Left ventricle myocardium inferior (tissue), 1 donor: ENCODE measurements around the gene PTCD1. TPM values are rescaled to one million over a fixed set of nuclear protein-coding genes. Genes with fewer than 3 reads are reported as not detected.

Experiments used
- DNase-seq: peaks from one replicate; pipeline ENCODE4 v3.0.0-alpha.2; 2020
- H3K27ac ChIP-seq: fragments of 200-600 bp; replicated peaks from 2 replicates; pipeline ENCODE4 v1.8.0; 2021
- H3K27me3 ChIP-seq: fragments of 200-600 bp; 2 replicates; pipeline ENCODE4 v1.8.0; 2021; ENCODE audit warnings: low read depth
- H3K36me3 ChIP-seq: fragments of 200-600 bp; 2 replicates; pipeline ENCODE4 v1.8.0; 2021
- H3K4me1 ChIP-seq: fragments of 200-600 bp; 2 replicates; pipeline ENCODE4 v1.8.0; 2021
- H3K4me3 ChIP-seq: fragments of 200-600 bp; 2 replicates; pipeline ENCODE4 v1.8.0; 2021; ENCODE audit warnings: mild to moderate bottlenecking, moderate library complexity
- H3K9me3 ChIP-seq: fragments of 200-600 bp; replicated peaks from 2 replicates; pipeline ENCODE4 v1.8.0; 2021
- intact Hi-C: fragments of 100-400 bp; cut with micrococcal nuclease; formaldehyde crosslinking; loops from one replicate; pipeline ENCODE4 v1.11.0; 2022
- total RNA-seq: library from RNA; stranded (reverse); fragmentation: NEBNext Ultra II Directional; extraction: Animal tissue kit (Norgen Biotek cat#: 25700); gene quantifications from one replicate; pipeline ENCODE4 v1.2.1, GENCODE V29; 2021
- TF ChIP-seq, protein P1 (sequence below): fragments of 200-600 bp; IDR thresholded peaks from 2 replicates; pipeline ENCODE4 v1.8.0; 2021; ENCODE audit warnings: antibody characterized with exemption, mild to moderate bottlenecking, borderline replicate concordance
- donor health status: DM: no; HTN: yes; CAD: no; lungs with severe emphysema.

PTCD1 gene
- total RNA-seq, 1 donor from 2014 or later = 4.3 TPM

DNA sequence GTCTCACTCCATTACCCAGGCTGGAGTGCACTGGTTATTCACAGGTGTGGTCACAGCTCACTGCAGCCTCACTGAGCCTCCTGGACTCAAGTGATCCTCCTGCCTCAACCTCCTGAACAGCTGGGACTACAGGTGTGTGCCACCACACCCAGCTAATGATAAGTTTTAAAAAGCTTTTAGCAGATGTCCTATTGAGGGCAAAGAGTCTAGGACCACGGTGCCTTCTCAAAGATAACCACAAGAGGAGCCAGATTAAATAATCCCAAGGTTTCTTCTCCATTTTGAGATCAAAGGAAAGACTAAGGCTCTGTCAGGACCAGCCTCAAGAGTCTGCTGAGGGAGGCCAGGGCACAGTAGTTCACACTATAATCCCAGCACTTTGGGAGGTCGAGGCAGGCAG, 22.6 kb upstream of the PTCD1 start:
- H3K4me1 ChIP-seq = peaks cover 83% of the 10 kb centered on the region
- H3K27ac ChIP-seq = no peak overlapping the region
- intact Hi-C loops = no loop called here

DNA sequence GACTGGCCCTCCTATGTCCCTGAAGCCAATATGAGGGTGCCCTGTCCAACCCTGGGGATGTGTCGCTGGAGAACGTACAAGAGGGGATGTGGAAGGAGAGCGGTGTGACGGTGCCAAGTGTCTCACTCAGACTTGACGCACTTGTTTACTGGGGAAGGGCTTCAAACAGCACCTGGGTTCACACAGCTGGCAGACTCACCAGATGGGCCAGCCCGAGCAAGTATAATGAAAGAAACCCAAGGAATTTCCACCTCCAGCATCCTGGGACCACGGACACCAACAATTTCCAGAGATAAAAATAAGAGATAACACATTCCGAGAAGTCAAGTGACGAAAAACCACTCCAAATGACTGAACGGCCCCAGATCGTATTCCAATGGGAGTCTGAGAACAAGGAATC, 22.1 kb upstream of the PTCD1 start:
- Histone ChIP-seq H3K4me3 (no peak overlapping the region), H3K27me3 (no peaks in the 10 kb centered on the region), H3K36me3 (peaks cover 68% of the 10 kb centered on the region), H3K27ac (peak overlapping the region; percentile 25), H3K9me3 (no peaks in the 10 kb centered on the region), H3K4me1 (peaks cover 79% of the 10 kb centered on the region)
- TF ChIP-seq, protein P1, sequence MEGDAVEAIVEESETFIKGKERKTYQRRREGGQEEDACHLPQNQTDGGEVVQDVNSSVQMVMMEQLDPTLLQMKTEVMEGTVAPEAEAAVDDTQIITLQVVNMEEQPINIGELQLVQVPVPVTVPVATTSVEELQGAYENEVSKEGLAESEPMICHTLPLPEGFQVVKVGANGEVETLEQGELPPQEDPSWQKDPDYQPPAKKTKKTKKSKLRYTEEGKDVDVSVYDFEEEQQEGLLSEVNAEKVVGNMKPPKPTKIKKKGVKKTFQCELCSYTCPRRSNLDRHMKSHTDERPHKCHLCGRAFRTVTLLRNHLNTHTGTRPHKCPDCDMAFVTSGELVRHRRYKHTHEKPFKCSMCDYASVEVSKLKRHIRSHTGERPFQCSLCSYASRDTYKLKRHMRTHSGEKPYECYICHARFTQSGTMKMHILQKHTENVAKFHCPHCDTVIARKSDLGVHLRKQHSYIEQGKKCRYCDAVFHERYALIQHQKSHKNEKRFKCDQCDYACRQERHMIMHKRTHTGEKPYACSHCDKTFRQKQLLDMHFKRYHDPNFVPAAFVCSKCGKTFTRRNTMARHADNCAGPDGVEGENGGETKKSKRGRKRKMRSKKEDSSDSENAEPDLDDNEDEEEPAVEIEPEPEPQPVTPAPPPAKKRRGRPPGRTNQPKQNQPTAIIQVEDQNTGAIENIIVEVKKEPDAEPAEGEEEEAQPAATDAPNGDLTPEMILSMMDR = no peak
- intact Hi-C loops = no loop called here
- no peak for DNase-seq

More for the DNA sequence above, 22.6 kb upstream of the PTCD1 start:
- H3K27me3 ChIP-seq = no peaks in the 10 kb centered on the region
- TF ChIP-seq, protein P1 = no peak
- H3K36me3 ChIP-seq = peaks cover 63% of the 10 kb centered on the region
- no peak overlapping the region for H3K4me3 ChIP-seq
- H3K9me3 ChIP-seq = no peaks in the 10 kb centered on the region
- DNase-seq = no peak

DNA sequence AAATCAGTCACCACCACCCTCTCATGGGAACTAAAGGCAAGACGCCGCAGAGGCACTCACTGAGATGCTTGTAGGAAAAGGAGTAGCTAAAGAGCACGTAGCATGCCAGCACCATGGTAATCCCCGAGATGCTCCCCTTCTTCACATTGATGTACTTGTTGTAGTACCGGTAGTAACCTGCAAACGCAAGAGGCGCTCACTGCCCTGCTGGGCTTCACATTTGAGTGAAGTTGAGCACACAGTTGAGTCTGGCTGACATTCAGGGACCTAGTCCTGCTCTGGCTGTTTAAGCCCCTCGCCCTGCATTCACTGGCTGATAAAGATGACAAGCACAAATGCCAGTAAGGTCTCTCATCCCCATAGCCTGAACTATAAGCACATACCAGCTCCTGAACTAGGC, 20.5 kb upstream of the PTCD1 start:
- Histone ChIP-seq H3K27ac (no peak overlapping the region), H3K9me3 (no peaks in the 10 kb centered on the region), H3K27me3 (no peaks in the 10 kb centered on the region), H3K36me3 (peaks cover 82% of the 10 kb centered on the region), H3K4me1 (peaks cover 64% of the 10 kb centered on the region), H3K4me3 (no peak overlapping the region)
- TF ChIP-seq, protein P1 = no peak
- DNase-seq = no peak
- intact Hi-C loops = no loop called here

DNA sequence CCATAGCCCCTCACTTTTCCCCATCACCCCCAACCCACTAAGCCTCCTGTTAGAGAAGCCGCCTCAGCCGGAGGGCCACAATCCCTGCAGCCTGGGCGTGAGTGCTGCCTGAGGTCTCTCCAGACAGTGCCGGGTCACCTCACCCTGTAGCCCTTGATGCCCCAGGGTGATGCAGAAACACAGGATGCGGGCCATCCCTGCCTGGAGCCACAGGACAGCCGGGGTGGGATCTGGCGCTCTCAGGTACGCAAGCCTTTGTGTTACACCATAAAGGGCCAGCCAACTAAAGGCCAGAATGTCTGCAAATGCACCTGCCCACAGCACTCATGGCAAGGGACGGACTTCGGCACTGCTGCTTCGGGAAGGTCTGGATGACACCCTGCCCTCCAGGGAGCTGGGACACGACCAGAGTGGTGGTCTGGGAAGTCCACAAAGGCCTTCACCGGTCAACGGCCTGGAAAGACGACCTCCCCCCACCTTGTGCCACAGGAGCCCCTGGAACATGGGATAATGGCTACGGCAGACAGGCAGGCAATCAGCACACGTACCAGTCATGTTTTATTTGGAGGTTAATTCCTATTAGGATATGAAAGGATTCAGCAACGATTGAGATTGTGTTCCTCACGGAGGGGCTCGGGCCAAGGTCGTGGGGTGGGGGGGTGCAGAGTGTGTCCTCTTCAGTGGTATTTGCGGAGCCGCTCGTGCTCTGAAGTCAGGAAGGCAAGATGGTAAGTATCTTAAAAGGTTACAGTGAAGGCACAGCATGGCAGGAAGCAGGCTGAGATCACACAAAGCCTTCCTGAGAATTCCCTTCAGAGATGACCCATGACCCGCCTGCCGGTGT, 19.3 kb upstream of the PTCD1 start:
- intact Hi-C loops = no loop called here
- Histone ChIP-seq H3K36me3 (peaks cover 81% of the 10 kb centered on the region), H3K27ac (no peak overlapping the region)

DNA sequence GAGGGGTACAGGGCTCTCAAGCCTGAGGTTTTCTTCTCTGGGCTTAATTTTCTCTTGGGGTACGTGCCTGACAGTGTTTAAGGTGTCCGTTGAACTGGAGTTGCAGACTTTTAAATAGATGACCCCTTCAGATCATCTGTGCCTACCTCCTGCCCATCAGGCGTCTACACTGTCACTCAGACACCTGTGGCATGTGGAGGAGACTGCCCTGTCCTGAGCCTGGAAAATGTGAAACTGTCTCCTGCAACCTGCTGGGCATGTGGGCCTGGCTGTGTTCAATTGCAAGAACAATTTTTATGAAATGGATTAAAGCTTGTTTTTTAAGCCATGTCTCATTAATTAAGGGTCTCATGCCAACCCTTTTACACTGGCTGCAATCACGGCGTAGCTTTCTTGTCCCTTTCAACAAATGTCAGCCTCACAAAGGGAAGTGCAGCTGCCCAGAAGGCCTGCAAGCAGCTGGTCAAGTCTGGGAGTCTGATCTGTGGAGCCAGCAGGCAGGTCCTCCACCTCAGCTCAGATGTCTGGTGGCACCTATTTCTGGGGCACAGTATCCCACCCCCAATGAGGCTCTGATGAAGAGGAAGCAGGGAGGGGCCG, 18.6 kb upstream of the PTCD1 start:
- Histone ChIP-seq H3K4me3 (no peak overlapping the region), H3K4me1 (peaks cover 53% of the 10 kb centered on the region), H3K27me3 (no peaks in the 10 kb centered on the region), H3K36me3 (peaks cover 81% of the 10 kb centered on the region), H3K9me3 (no peaks in the 10 kb centered on the region), H3K27ac (no peak overlapping the region)
- intact Hi-C loops = no loop called here
- TF ChIP-seq, protein P1 = no peak
- DNase-seq = no peak

More for the DNA sequence above, 19.3 kb upstream of the PTCD1 start:
- DNase-seq = no peak
- Histone ChIP-seq H3K4me1 (peaks cover 53% of the 10 kb centered on the region), H3K4me3 (no peak overlapping the region), H3K27me3 (no peaks in the 10 kb centered on the region), H3K9me3 (no peaks in the 10 kb centered on the region)
- TF ChIP-seq, protein P1 = no peak
